Germinal center (tissue), 1 donor: ENCODE data around the gene PTPA.
A peak's percentile ranks its signal among the peaks of the same experiment; 100 is the strongest.
"Not testable (repeated sequence)": the region's sequence is repeated elsewhere in the genome, so short reads cannot be mapped to it uniquely, and the experiment has no call there.

Source experiments
- DNase-seq: peaks from one replicate; pipeline ENCODE4 v3.0.0; 2012; ENCODE audit warnings: mixed read lengths, low spot score

Gene PTPA

DNA sequence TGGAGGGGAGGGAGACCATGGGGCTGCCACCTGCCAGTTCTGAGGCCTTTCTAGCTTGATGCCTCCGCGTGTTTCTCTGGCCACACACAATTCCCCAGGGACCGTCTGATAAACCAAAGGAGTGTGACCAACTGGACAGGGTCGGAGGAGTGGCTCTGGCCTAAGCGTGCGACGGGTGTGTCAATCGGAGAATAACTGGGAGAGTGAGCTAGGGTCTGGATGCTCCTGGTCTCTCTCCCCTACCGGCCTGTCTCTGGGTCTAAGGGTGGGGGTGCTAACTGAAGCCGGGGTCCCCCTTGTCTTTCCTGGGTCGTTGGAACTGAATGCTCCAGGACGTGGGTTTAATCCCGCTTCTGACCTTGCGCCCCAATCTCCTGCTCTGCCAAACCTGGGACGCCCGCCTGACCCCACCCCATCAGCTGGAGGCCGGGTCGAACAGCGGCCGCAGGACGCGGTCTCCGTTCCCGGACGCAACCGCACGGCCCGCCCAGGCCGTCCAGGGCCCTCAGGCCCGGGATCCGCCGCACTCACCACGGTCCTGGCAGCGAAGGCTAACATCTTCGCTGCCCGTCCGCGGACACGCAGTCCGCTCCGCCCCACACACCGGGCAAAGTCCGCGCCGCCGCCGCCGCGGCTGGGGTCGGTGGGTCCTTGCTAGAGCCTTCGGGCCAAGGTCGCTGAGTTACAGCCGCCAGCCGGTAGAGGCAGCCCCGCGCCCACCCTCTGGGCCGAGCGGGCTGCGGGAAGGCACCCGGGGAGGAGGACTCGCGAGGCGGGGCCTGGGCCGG lies 1.1 kb upstream of the PTPA start:
- DNase-seq: peak; percentile 27

DNA sequence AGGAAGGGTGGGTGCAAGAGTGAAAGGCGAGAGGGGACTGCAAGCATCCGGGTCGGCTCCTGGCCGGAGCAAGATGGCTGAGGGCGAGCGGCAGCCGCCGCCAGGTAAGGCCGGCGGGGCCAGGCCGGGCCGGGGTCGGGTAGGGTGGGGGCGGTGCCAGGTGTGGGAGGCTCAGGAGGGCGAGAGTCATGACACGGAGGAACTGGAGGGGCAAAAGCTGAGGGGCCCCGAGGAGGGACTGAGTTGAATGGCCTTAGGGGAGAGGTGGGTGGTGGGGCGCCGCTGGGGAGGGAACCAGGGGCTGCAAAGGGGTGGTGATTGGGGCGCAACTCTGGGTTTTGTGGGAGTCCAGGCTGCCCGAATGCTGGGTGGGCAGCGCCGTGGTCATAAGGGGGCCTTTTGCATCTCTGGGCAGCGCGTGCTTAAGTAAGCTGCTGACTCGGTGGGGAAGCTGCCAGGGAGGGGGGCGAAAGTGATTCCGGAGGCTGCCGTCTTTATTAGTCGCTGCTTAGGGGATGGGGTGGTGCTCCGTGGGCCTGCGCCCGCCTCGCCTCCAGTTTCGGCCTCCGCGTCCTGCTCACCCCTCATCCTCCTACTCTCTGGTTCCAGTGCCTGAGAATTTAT lies 425 bp downstream of the PTPA start:
- DNase-seq: peak; percentile 52

DNA sequence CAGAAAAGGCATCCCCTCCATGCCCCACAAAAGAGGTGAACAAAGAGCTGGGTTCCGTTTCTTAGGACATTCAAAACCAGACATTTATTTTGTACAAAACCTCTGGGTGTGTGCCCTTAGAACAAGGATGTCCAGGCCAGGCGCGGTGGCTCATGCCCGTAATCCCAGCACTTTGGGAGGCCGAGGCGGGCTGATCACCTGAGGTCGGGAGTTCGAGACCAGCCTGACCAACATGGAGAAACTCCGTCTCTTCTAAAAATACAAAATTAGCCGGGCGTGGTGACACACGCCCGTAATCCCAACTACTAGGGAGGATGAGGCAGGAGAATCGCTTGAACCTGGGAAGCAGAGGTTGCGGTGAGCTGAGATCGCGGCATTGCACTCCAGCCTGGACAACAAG lies 1.3 kb downstream of the PTPA start:
- DNase-seq: not testable (repeated sequence)

DNA sequence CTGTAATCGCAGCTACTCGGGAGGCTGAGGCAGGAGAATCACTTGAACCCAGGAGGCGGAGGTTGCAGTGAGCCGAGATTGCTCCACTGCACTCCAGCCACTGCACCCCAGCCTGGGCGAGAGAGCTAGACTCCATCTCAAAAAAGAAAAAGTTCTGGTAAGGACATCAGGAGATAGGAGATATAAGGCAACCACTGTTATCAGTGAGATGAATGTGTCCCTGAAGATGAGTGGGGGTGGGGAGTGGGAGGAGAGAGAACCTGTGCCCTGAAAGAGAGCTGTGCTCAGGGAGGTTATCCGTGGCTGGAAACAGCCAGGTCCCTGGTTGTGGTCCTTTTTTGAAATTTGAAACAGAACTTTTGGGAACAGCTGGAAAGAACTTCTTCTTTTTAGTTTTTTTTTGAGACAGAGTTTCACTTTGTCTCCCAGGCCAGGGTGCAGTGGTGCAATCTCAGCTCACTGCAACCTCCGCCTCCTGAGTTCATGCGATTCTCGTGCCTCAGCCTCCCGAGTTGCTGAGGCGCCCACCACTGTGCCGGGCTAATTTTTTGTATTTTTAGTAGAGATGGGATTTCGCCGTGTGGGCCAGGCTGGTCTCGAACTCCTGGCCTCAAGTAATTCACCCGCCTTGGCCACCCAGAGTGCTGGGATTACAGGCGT lies 2.6 kb downstream of the PTPA start:
- DNase-seq: no peak

DNA sequence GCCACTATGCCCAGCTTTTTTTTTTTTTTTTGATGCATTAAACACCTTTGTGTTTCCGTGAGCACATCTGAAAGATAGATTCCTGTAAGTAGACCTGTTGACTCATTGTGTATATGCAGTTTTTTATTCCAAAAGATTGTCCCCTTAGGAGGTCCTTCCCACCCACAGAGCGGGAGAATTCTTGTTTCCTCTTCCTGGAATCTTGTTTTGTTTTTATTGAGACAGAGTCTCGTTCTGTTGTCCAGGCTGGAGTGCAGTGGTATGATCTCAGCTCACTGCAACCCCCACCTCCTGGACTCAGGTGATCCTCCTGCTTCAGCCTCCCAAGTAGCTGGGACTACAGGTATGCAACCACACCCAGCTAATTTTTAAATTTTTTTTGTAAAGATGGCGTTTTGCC lies 7.6 kb downstream of the PTPA start:
- no peak for DNase-seq

DNA sequence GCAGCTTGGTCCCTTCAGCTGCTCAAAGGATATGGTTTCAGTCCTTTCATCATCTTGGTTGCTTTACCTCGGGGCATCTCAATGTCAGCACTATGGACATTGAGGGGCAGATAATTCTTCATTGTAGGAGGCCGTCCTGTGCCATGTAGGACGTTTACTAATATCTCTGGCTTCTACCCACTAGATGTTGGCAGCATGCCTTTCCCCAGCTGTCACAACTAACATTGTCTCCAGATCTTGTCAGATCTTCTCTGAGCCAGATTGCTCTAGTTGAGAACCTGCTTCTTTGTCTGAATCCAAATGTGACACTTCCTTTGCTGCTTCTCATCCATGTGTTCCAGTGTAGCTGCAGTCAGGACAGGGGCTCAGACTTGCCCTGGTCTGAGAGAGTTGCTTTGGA lies 10.3 kb downstream of the PTPA start:
- no peak for DNase-seq

DNA sequence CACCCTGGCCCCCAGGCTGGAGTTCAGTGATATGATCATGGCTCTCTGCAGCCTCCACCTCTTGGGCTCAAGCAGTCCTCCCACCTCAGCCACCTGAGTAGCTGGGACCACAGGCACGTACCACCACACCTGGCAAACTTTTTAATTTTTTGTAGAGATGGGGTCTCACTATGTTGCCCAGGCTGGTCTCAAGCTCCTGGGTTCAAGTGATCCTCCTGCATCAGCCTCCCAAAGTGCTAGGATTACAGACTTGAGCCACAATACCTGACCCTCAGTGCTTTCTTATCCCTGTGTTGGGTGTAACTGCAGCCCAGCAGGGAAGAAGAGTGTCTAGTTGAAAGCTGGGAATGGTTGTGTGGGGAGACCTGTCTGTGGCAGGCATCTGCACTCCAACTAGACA lies 10.9 kb downstream of the PTPA start:
- no peak for DNase-seq

DNA sequence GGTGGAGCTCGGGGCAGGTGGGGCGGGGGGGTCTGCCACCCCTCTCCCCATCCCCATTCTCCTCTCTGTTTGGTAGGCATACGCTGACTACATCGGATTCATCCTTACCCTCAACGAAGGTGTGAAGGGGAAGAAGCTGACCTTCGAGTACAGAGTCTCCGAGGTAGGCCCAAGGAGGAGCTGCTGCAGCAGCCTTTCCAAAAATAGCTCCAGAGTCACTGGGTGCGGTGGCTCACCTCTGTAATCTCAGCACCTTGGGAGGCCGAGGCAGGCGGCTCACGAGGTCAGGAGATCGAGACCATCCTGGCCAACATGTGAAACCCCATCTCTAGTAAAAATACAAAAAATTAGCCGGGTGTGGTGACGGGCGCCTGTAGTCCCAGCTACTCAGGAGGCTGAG lies 11.8 kb downstream of the PTPA start:
- not testable (repeated sequence) for DNase-seq

DNA sequence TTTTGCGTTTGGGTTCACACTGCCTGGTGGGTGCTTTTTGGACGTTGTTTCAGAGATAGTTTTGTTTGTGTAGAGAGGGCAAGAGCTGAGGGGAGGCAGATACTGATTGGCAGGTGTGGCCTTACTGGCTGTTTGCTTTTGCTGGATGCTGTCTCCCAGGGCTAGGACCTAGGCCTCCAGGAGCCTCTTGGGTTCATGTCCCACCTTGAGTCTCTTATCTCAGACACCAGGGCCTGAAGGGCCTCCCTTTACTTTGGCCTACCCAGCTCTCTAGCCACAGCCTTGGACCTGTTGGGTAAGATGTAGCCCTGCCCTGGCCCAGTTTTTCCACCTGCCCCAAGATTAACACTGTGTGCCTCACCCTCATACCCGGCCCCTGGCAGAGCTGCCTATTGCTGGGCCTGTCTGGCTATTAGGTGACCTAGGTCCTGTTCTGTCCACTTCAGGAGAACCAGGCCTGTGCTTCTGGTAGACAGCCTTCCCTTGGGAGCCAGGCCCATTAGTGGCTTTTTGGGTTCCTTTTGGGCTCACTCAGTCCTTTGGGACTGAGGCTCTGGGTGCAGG lies 13.4 kb downstream of the PTPA start:
- DNase-seq: no peak

DNA sequence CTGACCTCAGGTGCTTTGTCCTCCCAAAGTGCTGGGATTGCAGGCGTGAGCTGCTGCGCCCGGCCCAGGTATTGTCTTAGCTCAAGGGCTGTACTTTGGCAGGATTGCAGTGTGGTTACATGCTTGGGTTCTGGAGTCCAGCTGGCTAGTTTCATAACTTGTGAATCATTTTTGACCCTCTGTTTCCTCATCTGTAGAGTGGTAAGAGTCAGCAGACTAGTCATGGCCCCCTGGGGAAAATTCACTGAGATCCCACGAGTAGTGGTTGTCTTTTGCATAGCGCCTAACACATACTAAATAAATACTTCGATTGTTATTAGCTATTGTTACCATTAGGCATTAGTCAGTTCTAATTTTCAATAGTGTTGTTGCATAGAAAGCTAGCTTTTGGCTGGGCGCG lies 14.3 kb downstream of the PTPA start:
- DNase-seq: no peak

DNA sequence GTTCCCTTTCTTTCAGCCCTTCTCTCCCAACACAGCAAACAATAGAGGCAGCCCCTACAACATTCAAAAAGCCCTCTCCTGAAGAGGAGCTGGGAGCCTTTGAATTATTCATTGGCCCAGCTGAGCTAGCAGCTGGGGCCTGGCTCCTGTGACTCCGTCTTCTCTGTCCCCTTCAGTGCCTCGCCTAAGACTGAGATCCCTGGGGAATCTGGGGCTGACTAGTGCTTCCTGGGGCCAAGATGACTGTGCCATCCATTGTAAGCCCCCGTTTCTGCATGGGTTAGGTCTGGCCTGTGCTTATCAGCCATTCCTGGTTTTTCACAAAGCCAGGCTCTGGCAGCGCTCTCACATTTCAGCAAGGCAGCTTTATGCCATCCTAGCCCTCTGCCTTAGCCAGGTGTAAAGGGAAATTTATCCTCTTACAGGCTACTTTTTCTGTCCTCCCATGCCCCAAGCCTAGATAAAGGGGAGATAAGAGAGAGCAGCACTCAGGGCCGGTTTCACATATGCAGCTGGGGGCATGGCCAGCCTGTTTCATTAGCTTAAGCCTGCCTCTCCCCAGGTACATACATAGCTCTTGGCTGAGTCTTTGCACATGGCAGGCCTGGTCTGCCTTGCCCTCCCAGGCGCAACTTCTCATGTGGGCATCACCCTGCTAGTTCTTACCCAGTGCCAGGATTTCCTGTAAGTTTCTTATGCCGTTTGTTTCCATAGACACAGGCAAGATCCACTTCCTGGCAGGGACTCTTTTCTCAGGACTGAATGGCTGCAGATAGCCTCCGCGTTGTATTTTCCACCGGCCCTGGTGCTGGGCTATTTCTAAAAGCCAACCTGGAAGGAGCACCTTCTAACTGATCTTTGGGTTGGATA lies 15.8 kb downstream of the PTPA start:
- DNase-seq: no peak

DNA sequence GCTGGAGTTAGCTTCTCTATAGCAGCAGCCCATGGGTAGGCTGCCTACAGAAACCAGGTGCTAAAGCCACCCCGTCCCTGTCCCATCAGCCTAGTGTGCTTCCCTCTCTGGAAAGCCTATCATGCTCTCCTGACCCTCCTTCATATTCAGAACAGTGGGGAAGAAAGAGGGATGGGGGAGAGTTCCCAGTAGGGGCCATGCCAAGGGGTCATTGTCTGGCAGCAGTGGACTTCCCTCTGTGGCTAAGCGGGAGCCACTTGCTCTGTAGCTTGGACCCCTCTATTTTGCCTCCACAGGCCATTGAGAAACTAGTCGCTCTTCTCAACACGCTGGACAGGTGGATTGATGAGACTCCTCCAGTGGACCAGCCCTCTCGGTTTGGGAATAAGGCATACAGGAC lies 17.5 kb downstream of the PTPA start:
- no peak for DNase-seq

DNA sequence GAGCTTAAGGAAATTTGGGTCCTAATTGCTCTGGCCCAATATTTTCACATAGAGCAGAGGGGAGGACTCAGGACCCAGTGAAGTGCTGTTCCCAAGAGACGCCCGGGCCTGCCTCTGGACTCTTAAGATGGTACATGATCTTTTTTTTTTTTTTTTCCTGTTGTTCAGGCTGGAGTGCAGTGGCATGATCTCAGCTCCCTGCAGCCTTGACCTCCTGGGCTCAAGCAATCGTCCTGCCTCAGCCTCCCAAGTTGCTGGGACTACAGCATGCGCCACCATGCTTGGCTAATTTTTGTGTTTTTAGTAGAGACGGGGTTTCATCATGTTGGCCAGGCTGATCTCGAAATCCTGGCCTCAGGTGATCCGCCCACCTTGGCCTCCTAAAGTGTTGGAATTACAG lies 19.1 kb downstream of the PTPA start:
- not testable (repeated sequence) for DNase-seq

DNA sequence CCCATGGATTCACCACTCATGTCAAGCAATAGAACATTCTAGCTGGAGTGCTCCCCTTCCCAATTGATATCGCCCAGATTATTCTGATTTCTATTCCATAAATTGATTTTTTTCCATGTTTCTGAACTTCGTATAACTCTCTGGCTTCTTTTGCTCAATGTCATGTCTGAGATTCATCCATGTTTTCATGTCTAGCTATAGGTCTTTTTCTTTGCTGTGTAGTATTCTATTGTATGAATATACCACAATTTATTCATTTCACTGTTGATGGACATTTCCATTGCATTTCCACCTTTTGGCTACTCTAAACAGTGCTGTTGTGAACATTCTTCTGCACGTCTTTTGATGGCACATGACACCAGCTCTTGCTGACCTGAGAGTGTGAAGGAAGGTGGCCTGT lies 19.6 kb downstream of the PTPA start:
- no peak for DNase-seq

DNA sequence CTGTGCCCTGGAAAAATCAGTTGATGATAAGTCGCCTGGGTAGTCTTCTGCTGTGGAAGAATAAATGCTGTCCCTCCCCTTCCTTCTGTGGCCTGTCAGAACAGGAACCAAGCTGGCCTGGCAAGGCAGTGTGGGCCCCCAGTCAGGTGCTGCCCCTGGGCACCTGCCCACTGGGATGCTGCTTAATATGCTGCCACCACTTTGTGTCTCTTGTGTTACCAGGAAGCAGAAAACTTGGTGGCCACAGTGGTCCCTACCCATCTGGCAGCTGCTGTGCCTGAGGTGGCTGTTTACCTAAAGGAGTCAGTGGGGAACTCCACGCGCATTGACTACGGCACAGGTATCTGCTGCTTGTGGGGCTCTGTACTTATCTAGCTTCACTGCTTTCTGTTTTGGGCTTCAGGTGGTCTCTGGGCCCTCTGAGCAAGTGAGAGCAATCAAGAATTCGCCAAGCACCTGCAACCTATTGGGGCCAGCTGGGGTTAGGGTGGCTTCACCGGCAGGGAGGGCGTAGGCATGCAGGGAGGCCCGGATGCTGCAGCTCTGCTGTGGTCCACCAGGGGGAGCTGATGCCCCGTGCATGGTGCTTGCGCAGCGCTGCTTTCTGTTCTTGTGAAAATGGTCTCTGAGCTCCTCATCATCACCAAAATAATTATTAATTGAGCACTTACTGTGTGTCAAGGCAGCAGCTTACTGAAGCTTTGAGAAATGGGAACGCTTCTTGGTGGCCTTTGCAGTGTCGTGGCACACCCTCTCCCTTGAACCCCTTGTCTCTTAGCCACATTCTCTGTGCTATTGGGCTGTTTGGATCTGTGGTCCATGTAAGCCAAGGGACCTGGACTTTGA lies 20.3 kb downstream of the PTPA start:
- peak; percentile 90 for DNase-seq

DNA sequence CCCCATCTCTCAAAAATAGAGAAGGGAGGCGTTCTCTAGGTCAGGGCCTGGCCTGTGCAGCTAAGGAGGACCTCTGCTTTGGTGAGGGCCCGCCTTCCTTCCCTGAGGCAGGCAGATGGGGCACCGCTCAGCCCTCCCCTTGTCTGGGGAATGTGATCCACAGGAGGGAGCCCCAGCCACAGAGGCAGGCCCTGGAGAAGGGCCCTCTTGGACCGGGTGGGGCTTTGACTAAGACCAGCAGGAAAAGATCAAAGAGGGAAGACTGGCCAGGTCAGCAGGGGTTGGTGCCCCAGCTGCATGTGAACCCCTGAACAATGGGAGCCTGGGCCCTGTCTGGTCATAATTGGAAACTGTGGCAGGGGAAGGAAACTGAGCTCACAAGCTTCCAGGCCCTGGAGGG lies 21.9 kb downstream of the PTPA start:
- DNase-seq: no peak

DNA sequence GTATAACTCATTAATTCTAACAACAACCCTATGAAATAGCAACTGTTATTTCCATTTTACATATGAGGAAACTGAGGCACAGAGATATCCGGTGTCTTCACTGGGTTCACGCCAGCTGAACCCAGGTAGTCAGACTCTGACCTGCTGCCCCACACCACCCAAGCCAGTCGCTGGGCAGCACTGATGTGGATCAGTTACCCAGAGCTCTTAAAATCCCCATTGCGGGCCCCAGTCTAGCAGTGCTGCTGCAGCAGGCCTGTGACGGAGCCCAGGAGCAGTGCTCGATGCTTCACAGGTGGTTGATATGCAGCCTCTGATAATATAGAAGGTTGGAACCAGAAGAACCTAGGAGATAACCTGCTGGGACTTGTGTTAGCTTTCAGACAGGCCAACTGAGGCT lies 24.3 kb downstream of the PTPA start:
- DNase-seq: no peak

DNA sequence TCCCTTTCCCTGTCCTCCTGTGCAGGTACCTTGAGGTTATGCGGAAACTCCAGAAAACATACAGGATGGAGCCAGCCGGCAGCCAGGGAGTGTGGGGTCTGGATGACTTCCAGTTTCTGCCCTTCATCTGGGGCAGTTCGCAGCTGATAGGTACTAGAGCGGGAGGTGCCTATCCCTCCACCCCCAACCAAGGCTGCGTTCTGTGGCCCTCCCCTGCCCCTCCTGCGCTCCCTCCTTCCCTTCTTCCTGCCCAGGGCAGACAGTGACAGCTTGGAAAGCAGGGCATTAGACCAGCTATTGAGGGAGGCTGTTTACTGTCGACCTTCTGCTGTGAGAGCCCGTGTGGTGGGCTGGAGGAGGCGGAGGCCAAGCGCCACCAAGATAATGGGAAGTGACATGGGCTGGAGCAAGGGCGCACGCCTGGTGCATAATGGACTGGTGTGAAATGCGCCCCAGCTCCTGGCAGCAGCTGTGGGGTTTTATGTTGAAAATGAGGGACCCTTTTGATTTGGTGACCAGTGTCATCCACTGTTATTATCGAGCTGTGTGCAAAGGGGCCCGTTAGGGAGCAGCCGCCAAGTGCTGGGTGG lies 25.3 kb downstream of the PTPA start:
- DNase-seq: no peak

DNA sequence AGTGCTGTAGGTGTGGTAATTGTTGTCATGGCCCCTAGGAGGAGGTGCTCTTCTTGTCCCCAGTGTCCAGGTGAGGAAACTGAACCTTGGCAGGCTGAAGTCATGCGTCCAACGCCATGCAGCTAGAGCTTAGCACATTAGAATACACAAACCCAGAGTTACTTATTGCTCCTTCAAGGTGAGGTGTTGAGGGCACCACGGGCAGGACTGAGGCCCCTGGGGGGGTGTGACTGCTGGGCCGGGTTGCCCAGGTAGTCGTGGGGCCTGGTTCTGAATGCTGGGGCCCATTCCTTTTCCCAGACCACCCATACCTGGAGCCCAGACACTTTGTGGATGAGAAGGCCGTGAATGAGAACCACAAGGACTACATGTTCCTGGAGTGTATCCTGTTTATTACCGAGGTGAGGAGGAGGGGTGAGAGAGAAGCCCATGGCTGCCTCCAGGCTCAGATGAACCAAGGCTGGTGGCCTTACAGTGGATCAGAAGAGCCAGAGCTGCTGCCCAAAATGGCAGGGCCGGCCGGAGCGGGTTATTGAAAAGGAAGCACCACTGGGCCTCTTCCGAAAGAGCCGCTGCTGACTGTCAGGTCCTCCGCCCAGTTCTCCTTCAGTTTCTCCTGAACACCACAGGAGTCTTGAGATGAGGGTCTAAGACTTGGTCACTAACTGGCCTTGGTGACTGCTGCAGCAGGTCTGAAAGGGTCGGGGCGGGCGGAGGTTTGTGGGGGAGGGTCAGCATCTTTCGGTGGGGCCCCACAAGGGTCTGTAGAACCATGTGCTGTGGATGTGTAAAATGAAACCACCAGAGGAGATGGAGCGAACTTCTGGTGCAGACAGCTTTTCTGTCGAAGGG lies 26.3 kb downstream of the PTPA start:
- DNase-seq: no peak

DNA sequence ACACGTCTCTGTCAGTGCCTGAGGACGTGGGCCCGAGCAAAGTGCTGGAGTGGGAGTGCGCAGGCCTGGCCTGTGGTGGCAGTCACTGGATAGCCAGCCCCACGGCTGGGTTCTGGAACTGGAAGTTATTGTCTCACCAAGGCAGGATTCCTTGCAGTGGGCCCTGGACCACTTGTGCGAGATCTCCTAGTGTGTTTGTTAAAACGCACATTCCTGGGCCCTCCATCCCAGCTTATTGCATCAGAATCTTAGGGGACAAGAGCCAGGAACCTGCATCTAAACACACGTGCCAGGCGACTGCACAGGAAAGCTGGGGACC lies 26.9 kb downstream of the PTPA start:
- DNase-seq: no peak
